Mononuclear cell (primary cell): Measurements from ENCODE around the gene SLC30A10. TPM values are rescaled to one million over a fixed set of nuclear protein-coding genes. Genes with fewer than 3 reads are reported as not detected.
"Not testable (repeated sequence)": the region's sequence is repeated elsewhere in the genome, so short reads cannot be mapped to it uniquely, and the experiment has no call there.

Source experiments
- H3K27me3 ChIP-seq: 2 replicates; pipeline ENCODE4 v1.6.0; 2011; ENCODE audit warnings: low read length, control low read depth; ENCODE audit not compliant: insufficient read depth
- H3K4me1 ChIP-seq: 2 replicates; pipeline ENCODE4 v1.5.1; 2011; ENCODE audit warnings: mild to moderate bottlenecking, low read length, control low read depth; ENCODE audit not compliant: insufficient read depth
- H3K4me3 ChIP-seq: 2 replicates; pipeline ENCODE4 v1.5.1; 2011; ENCODE audit warnings: mild to moderate bottlenecking, low read length, moderate library complexity
- H3K9me3 ChIP-seq: 2 replicates; pipeline ENCODE4 v1.5.1; 2011; ENCODE audit warnings: low read depth, mild to moderate bottlenecking, control low read depth, low read length
- total RNA-seq: library from RNA; depleted of rRNA; stranded (reverse); fragments of >200 nt; gene quantifications from one replicate; pipeline ENCODE4 v1.2.3, GENCODE V29; 2012

Gene SLC30A10
- total RNA-seq, 1 donor, result not detected

DNA sequence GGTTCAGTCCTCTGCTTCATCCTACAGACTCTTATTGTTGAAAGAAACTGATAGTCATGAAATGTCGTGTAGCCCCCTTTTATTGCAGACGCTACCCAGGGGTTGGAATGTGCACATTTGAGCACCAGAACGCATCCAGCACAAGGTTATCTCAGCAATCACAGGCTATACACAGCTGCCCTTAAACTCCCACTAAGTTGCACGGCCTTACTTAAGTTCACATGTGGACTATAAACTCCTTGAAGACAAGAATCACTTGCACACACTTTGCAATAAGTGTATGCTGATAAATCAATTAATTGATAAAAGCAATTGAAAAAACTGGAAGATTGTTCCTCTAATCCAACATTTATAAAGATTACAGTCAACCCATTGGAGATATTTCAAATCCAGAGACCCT, 18.9 kb downstream of the SLC30A10 start:
- H3K27me3 ChIP-seq, result no peaks in the 10 kb centered on the region
- H3K4me1 ChIP-seq, result peaks cover 17% of the 10 kb centered on the region
- no peak overlapping the region for H3K4me3 ChIP-seq
- H3K9me3 ChIP-seq, result no peaks in the 10 kb centered on the region

DNA sequence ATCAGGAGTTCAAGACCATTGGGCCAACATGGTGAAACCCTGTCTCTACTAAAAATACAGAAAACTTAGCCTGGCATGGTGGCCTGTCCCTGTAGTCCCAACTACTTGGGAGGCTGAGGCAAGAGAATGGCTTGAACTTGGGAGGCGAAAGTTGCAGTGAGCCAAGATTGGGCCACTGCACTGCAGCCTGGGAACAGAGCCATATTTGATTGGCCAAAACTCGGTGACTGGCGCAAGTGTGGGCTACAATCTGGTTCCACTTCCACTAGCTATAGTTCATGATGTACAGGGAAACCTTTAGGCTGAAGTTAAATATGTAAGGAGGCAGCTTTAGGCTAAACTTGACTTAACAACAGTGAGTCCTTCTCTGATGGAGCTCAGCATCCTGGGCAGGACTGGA, 20.2 kb downstream of the SLC30A10 start:
- Histone ChIP-seq H3K27me3 (no peaks in the 10 kb centered on the region), H3K4me3 (no peak overlapping the region), H3K4me1 (peaks cover 17% of the 10 kb centered on the region), H3K9me3 (no peaks in the 10 kb centered on the region)

DNA sequence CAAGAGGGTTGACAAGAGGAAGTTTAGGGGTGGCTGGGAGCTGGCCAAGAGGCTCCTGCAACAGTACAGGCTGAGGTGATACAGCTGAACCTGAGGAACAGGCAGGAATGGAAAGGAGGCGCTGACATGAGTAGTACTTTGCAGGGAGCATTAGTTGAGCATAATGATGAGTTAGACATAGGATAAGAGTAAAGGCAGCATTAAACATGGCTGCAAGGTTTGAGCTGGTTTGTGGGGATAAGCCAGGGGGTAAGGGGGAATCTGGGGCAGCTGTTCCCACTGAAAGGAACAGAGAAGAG, 20.6 kb downstream of the SLC30A10 start:
- peaks cover 17% of the 10 kb centered on the region for H3K4me1 ChIP-seq
- no peak overlapping the region for H3K4me3 ChIP-seq
- H3K27me3 ChIP-seq, result no peaks in the 10 kb centered on the region
- no peaks in the 10 kb centered on the region for H3K9me3 ChIP-seq

DNA sequence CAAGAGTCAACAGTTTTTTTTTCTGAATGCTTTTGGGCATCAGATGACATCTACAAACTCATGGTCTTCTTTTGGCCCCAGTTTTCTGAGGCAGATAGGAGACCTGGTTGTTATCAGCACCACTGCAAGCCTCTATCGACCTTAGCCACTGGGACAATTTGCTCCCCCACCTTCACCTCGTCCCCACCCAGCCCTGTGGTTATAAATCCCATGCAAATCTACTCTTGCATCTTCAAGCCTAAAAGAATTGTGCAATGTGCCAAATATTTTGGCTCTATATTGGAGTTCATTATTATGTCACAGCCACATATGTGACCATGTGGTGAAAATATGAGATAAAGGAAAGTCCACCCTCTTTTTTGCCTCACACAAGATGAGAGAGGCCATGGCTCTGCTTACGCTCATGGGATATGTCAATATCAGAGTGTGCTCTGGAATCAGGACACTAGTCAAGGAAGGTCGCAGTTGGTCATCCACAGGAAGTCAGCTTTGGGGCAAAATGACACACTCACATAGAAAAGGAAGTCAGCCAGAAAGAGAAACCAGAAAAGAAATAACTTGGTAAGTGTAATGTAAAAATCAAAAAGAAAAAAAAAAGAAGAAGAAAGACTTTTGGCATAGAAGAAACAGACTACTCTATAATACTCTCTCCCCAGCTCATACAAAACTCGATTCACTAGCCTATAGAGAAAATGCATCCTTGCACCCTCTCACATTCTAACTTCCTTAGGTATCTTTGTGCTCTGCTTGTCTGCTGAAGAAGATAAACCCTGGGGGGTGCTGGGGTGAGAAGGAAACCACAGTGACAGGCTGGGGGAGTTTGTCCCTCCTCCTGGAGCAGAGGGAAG, 21.2 kb downstream of the SLC30A10 start:
- Histone ChIP-seq H3K27me3 (no peaks in the 10 kb centered on the region), H3K4me3 (no peak overlapping the region)

DNA sequence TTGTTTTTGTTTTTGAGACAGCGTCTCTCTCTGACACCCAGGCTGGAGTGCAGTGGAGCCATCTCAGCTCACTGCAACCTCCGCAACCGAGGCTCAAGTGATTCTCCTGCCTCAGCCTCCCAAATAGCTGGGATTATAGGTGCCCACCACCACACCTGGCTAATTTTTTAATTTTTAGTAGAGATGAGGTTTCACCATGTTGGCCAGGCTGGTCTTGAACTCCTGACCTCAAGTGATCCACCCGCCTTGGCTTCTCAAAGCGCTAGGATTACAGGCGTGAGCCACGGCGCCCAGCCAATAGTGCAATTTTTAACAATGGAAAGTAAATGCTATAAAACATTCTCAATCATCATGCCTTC, 21.8 kb downstream of the SLC30A10 start:
- H3K4me1 ChIP-seq, result peaks cover 17% of the 10 kb centered on the region
- H3K9me3 ChIP-seq, H3K4me3 ChIP-seq, H3K27me3 ChIP-seq: not testable (repeated sequence)

More for the DNA sequence above, 21.2 kb downstream of the SLC30A10 start:
- peaks cover 17% of the 10 kb centered on the region for H3K4me1 ChIP-seq
- no peaks in the 10 kb centered on the region for H3K9me3 ChIP-seq

DNA sequence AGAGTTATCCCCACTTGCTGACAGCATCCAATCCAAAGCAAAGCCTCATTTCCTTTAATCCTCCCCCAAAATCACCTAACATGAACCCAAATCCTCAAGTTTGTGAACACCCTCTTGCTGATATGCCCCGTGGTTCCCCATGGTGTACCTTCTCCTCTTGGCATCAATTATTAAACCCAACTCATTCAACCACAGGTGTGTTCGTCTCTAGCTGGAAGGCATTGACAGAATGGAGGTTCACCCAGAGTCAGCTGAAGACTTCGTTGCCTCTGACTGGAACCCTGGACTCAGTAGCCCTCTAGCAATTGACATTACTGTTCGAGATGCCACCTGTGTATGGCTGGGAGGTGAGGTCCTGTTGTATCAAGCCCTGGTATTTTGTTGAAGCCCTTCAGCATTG, 22.8 kb downstream of the SLC30A10 start:
- peaks cover 17% of the 10 kb centered on the region for H3K4me1 ChIP-seq
- no peaks in the 10 kb centered on the region for H3K27me3 ChIP-seq
- H3K4me3 ChIP-seq, result no peak overlapping the region
- no peaks in the 10 kb centered on the region for H3K9me3 ChIP-seq

DNA sequence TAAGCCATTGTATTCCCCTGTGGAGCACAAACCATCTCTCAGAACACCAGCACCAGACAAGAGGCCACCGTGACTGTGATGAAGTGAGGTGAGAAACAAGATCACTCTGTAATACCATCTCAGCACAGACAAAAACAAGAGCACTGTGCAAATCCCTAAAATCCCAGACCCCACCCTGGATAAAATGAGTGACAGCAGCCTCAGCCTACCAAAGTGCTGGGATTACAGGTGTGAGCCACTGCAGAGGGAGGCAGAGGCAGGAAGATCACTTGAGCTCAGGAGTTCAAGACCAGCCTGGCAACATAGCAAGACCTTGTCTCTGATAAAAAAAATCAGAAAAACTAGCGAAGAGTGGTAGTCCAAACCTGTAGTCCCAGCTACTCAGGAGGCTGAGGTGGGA, 23.4 kb downstream of the SLC30A10 start:
- Histone ChIP-seq H3K9me3 (no peaks in the 10 kb centered on the region), H3K27me3 (no peaks in the 10 kb centered on the region), H3K4me1 (peaks cover 17% of the 10 kb centered on the region), H3K4me3 (no peak overlapping the region)

DNA sequence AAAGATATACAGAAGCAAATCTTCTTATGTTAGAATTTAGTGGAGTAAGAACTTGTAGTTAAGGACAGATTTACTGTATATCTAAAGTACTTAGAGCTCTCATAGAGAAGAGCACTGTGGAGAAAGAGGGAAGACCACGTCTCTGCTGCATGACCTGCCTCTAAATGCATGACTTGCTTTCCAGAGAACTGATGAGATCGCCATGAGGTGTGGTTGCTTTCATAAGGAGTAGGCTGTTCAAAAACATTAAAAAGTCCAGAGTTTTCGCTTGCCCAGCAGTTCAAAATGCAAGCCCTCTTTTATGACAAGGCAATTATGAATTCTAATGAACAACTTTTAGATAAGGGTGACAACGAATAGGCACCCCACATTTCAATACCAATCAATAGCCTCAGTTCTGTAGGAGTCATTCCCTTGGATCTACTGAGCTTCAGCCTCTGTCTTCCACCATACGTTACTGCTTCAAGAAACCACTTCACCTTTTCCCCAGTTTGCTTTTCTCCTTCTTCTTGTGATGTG, 24.9 kb downstream of the SLC30A10 start:
- Histone ChIP-seq H3K9me3 (no peaks in the 10 kb centered on the region), H3K27me3 (no peaks in the 10 kb centered on the region), H3K4me3 (no peak overlapping the region), H3K4me1 (peaks cover 16% of the 10 kb centered on the region)

DNA sequence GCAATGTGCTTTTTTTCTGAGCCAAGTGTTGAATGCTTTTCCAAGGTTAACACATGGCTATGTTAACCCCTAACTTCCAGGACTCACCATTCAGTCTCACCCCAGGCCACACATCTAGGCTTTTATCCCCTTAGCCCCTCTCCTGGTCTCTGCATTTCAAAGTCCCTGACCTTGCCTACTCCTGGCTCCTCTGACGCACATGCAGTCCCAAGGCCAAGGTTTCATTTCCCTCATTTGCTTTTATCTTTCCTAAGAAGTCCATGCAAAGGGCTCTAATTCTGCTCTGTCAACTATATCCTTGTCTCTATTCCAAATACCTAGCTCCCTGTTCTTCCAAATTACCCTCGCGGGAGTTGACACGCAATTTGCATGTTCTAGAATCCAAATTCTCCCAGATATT, 25.4 kb downstream of the SLC30A10 start:
- Histone ChIP-seq H3K4me3 (no peak overlapping the region), H3K4me1 (peaks cover 12% of the 10 kb centered on the region), H3K9me3 (no peaks in the 10 kb centered on the region), H3K27me3 (no peaks in the 10 kb centered on the region)

DNA sequence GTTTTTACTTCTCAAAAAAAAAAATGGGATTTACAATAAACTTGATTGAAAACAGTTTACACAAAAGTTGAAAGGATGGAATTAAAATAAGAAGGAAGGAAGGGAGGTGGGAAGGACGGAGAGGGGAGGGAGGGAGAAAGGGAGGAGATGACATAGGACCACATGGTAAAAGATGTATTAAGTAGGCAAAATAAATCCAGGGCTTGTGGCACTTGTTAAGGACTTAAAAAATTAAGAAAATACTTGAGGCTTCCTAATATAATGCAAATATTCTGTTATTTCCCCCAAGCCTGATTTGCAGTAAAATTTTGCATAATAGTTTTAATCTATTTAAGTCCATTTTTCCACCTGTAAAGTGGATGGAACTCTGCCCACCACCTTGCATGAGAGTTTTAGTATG, 27.5 kb downstream of the SLC30A10 start:
- no peaks in the 10 kb centered on the region for H3K27me3 ChIP-seq
- H3K4me3 ChIP-seq, result no peak overlapping the region
- H3K4me1 ChIP-seq, result no peaks in the 10 kb centered on the region
- H3K9me3 ChIP-seq, result no peaks in the 10 kb centered on the region

DNA sequence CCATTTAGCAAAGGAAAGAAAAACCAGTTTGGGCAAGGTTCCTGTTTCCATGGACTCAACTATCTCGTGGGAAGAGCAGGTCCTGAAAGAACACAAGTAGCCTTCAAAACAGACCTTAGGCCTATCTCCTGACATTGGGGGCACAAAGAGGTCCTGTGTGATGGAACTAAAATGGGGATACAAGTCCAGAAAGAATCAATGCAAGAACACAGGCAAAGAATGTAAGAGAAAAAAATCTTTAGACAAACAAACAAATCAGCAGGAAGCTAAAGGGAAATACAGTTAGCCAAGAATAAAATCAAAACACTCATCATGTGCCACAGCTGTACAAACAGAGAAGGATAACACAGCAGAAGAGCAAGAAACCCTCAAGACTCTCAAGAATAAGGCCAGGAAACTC, 28.2 kb downstream of the SLC30A10 start:
- Histone ChIP-seq H3K4me3 (no peak overlapping the region), H3K9me3 (no peaks in the 10 kb centered on the region), H3K4me1 (no peaks in the 10 kb centered on the region), H3K27me3 (no peaks in the 10 kb centered on the region)

DNA sequence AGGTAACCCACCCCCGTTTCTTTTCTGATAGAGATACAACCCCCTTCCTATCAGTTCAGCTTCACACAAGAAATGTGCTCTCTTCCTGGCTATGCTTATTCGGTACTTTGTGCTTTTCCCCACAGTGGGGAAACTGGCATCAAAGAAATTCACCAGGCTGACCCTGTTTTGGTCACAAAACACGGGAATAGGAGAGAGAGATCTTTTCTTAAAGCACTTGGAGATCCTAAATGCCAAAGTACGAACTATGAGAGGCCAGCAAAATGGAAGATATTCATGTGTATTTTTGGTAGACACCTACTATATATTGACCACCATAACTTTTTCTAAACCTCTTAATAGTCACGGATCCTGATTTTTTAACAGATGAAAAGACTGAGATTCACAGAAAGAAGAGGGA, 30.0 kb downstream of the SLC30A10 start:
- Histone ChIP-seq H3K4me1 (no peaks in the 10 kb centered on the region), H3K9me3 (no peaks in the 10 kb centered on the region), H3K27me3 (no peaks in the 10 kb centered on the region), H3K4me3 (no peak overlapping the region)

DNA sequence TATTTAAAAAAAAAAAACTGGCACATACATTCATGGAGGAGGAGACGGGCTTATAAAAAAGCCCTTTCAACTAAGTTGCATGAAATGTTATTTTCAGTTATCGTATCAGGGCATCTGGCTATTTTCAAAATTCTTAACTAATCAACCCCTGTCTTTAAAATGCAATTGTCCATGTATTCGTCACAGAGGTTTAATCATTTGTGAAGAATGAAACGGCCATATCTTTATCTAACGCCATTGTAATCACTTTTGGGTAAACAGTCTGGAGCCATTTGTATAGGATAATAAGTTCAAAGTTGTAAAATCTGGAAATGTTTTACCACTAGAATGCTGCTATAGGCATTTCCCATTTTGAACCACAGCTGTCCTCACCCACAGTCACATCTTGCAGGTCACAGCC, 30.4 kb downstream of the SLC30A10 start:
- H3K4me3 ChIP-seq, result no peak overlapping the region
- H3K4me1 ChIP-seq, result no peaks in the 10 kb centered on the region
- H3K27me3 ChIP-seq, result no peaks in the 10 kb centered on the region
- no peaks in the 10 kb centered on the region for H3K9me3 ChIP-seq

DNA sequence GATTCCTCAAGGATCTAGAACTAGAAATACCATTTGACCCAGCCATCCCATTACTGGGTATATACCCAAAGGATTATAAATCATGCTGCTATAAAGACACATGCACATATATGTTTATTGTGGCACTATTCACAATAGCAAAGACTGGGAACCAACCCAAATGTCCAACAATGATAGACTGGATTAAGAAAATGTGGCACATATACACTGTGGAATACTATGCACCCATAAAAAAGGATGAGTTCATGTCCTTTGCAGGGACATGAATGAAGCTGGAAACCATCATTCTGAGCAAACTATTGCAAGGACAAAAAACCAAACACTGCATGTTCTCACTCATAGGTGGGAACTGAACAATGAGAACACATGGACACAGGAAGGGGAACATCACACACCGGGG, 36.1 kb downstream of the SLC30A10 start:
- not testable (repeated sequence) for H3K4me1 ChIP-seq, H3K27me3 ChIP-seq, H3K9me3 ChIP-seq, H3K4me3 ChIP-seq

DNA sequence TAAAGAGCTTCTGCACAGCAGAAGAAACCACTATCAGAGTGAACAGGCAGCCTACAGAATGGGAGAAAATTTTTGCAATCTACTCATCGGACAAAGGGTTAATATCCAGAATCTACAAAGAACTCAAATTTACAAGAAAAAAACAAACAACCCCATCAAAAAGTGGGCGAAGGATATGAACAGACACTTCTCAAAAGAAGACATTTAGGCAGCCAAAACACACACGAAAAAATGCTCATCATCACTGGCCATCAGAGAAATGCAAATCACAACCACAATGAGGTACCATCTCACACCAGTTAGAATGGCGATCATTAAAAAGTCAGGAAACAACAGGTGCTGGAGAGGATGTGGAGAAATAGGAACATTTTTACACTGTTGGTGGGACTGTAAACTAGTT, 36.5 kb downstream of the SLC30A10 start:
- H3K4me3 ChIP-seq, H3K27me3 ChIP-seq, H3K4me1 ChIP-seq, H3K9me3 ChIP-seq: not testable (repeated sequence)

DNA sequence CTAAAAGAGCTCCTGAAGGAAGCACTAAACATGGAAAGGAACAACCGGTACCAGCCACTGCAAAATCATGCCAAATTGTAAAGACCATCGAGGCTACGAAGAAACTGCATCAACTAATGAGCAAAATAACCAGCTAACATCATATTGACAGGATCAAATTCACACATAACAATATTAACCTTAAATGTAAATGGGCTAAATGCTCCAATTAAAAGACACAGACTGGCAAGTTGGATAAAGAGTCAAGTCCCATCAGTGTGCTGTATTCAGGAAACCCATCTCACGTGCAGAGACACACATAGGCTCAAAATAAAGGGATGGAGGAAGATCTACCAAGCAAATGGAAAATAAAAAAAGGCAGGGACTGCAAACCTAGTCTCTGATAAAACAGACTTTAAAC, 39.7 kb downstream of the SLC30A10 start:
- H3K27me3 ChIP-seq, H3K4me1 ChIP-seq, H3K4me3 ChIP-seq, H3K9me3 ChIP-seq: not testable (repeated sequence)
